C1 segment of cervical spinal cord (tissue), 14 donors: ENCODE measurements around the gene PPP6R2.

Experiments used
- DNase-seq, 14 donors: peaks; one replicate each; lab custom pipeline; 2025; lab: John Stamatoyannopoulos, UW

Gene PPP6R2

DNA sequence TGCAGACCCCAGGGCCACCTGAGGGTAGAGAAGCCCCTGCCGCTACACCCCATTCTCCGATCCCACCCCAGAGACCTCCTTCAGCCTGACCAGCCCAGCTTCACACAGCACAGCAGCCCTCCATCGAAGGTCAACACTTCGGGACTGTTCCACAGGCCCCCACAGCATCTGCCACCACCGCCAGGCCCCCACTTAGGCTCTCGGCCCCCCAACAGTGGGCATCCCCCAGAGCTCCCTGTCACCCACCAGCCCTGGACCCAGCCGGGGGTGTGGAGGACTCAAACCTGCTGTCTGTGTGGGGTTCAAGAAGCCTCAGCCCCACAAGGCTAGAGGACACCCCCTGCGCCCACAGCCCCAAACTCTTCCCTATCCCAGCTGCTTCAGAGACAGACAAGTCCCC is 125.5 kb downstream of the PPP6R2 start:
- DNase-seq: no peak

- DNase-seq: peak in 1 of 14 donors; percentile 46
Observed at GRCh38 chr22:50469377-50470305, 126.5 kb downstream of the PPP6R2 start.

- no peak for DNase-seq
Observed at GRCh38 chr22:50470491-50470890, 127.4 kb downstream of the PPP6R2 start.

DNA sequence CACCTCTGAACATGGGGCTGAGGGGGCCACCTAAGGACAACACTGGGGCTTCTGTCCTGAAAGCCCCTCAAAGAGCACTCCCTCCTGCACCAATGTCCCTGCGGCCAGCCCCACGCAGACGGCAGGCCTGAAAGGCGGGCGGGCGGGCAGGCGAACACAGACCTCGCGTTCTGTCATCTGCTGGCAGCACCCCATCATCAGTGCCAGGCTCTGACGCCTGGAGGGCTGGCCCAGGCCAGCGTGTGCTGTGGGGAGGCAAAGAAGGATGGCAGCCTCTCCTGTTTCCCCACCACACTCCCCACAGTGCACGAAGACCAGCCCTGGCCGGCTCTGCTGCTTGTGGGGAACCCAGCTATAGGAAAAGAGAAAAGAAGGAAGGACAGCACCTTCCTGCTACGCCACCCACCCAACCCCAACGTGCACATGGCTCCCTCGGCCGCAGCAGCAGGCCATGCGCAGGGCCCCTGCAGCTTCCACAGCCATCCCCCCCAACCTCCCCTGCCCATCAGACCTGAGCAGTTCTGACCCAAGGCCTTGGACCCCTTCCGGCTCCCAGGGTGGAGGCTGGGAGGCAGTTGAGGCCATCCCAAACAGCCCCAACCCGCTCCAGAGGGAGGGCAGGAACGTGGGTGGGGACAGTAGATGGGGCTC is 128.2 kb downstream of the PPP6R2 start:
- peak in 12 of 14 donors; percentile 26 to 71 (median 44) for DNase-seq

DNA sequence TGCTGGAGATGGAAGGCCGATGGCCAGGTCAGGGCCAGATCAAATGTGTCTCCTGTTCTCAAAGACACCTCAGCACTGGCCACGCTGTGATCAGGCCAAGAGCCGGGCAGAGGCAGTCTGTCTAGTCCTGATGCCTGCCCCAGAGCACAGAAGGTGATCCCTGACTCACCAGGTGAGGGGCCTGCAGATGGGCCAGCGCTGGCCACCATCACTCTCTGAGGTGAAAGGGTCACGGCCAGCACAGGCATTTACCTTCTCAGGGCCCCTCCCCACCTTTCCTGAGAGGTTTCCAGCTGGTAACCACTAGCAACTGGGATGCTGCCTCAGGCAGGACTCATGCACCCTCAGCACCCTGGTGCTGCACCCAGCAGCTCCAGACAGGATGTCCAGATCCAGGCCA is 128.8 kb downstream of the PPP6R2 start:
- peak in 1 of 14 donors; percentile 14 for DNase-seq

GRCh38 chr22:50473088-50473487 is 130.0 kb downstream of the PPP6R2 start:
- no peak for DNase-seq

GRCh38 chr22:50473855-50474671 is 130.9 kb downstream of the PPP6R2 start:
- DNase-seq: peak in 4 of 14 donors; percentile 12 to 49 (median 23)

GRCh38 chr22:50474710-50475651 is 131.9 kb downstream of the PPP6R2 start, which contains the start of gene SBF1:
Gene SBF1, minus strand, starts transcription at chr22:50475035. Its CDS starts 195 bp downstream, at chr22:50474840.
- peak; percentile 46 to 94 (median 80) for DNase-seq

DNA sequence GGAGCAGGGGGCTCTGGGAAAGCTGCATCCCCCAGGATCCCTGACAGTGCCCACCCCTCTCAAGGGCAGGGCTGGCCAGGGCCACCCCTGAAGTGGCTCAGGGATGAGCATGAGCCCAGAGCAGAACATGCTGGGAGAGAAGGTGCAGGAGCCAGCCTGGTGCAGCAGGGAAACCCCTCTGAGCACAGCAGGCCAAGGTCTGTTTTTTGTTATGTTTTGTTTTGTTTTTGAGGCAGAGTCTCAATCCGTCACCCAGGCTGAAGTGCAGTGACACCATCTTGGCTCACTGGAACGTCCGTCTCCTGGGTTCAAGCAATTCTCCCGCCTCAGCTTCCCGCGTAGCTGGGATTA is 132.5 kb downstream of the PPP6R2 start:
- DNase-seq: no peak

DNA sequence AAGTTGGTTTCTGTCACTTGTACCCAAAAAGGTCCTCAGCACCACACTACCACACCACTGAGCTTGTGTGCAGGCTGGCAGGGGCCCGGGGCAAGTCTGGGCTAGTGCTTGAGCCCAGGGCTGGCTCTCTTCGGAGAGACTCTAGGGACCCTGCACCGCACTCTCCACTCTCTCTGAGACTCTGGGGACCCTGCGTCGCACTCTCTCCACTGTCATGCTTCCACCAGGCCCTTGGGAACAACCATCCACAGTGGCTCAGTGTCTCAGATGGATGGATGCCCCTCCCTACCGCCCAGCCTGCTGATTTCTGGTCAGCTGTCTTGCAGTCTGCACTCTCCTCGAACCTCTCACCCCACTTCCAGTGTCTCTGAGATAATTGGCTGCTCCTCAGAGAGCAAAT is 133.7 kb downstream of the PPP6R2 start:
- no peak for DNase-seq

- DNase-seq: no peak
Observed at GRCh38 chr22:50477923-50478322, 134.8 kb downstream of the PPP6R2 start.

- no peak for DNase-seq
Observed at GRCh38 chr22:50479721-50480120, 136.6 kb downstream of the PPP6R2 start.

DNA sequence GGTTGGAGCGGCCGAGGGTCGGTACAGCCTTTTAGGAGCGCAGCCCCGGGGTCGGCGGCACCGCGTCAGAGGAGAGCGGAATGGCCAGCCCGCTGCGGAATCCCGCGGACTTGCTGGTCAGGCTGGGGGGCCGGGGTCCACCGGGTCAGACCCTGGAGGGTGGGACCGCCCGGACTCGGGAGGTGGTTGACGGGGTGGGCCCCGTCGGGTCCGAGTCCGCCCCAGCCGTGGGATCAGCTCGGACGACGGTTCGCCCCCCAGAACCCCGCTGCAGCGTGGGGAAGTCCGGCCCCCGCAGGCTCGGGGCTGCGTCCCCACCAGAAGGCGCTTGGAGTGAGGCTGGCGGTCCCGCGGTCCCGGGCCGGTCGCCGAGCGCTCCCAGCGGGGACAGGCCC is 137.9 kb downstream of the PPP6R2 start:
- DNase-seq: no peak

GRCh38 chr22:50481440-50482106 is 138.4 kb downstream of the PPP6R2 start, which contains the start of gene ADM2:
Gene ADM2, plus strand, starts transcription at chr22:50481543. Its CDS starts 305 bp downstream, at chr22:50481848.
- DNase-seq: no peak

DNA sequence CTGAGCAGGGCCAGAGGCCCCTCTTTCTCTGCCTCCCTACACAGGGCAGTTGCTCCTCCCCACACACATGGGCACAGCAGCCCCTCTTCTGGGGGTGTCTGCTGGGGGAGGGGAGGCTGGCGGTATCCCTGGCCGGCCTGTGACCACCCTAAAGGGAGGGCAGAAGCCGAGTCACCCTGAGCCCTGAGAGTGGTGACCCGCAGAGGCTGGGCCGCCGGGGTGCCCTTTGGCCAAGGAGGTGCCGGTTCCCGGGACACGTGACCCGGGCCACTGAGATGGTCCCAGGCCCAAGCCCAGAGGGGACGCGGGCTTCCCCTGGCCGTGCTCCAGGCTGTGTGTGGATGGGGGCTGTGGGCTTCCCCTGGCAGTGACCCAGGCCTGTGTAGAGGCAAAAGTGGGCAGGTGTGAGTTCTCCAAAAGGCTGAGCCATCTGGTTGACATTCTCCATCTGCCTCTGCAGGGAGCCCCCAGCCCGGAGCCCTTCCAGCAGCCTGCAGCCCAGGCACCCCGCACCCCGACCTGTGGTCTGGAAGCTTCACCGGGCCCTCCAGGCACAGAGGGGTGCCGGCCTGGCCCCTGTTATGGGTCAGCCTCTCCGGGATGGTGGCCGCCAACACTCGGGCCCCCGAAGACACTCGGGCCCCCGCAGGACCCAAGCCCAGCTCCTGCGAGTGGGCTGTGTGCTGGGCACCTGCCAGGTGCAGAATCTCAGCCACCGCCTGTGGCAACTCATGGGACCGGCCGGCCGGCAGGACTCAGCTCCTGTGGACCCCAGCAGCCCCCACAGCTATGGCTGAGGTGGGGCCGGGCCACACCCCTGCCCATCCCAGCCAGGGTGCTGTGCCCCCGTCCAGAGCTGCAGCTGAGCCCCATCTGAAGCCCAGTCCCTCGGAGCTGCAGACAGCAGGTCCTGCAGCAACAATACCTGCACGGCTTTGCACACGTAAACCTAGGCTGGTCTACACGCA is 139.3 kb downstream of the PPP6R2 start:
- DNase-seq: no peak

DNA sequence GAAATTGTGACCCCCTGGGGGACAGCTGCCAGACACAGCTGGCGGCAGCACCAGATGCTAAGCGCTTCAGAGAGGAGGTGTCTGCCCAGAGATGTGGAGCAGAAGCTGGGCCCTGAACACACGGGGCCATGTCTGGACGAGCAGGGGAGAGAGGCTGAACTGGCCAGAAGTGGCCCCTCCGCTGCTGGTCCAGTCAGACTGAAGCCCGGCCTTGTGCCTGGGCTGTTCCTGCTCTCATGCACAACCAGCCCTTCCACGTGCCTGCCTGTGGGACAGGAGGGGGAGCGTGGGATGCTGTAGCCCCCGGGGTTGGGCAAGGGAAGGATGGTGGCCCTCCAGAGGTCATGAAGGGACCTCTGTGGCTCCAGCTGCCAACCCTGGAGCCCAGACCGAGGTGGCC is 140.0 kb downstream of the PPP6R2 start:
- no peak for DNase-seq

DNA sequence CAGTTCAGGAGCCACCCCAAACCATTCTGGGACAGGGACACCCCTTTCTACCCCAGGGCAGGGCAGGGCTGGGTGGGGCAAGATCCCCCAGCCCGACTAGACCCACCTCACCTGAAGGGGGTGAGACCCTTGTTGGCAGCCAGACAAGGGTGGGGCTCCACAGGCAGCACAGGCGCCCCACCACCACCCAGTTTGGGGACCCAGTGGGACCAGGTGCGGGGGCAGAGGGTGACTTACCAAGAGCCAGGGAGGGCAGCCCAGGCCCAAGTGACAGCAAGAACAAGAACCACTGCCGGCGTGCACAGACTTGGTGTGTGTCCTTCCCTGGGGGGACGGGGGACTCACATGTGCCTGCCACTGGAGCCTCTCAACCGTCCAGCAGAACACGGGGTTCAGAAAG is 140.4 kb downstream of the PPP6R2 start:
- no peak for DNase-seq

DNA sequence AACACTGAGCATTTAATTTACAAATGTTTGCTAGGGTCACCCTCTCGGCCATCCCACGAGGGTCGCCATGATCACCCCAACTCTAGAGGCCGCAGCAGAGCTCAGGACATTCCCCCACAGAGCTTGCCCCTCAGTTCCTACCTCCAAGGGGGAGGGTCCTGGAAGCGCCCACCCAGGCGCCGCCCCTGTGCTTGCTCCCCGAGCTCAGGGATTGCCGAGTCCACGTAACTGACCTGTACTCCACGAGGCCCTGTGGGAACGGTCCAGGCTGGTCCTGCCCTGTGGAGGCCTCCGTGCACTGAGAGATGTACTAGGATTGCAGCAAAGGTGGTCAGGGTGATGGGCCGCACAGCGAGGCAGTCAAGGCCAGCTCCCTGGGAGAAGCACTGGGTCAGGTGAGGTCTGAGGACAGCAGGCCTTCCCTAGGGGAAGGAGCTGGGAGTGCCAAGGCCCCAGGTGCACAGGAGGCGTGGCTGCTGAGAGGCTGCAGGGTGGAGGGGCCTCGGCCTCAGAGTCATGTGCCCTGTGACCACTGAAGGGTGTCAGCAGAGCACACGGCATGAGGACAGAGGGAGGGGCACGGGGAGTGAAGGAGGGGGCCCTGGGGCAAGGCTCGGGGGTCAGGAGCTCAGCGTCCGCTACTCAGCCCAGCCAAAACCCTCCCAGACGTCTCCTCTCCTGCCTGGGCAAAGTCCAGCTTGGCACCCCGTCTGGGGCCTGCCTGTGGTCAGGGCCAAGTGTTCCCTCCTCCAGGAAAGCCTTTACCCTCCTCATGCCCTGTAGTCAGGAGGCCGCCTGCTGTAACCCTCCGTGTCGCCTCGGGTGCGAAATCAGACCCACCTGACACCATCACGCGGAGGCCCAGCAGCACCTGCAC is 141.1 kb downstream of the PPP6R2 start:
- DNase-seq: no peak
